NCI-H1092 (cell line): ENCODE results near the gene PON1.
A peak's percentile ranks its signal among the peaks of the same experiment; 100 is the strongest.

Experiments used
- DNase-seq: peaks from one replicate; lab custom pipeline; 2025; lab: John Stamatoyannopoulos, UW

PON1 gene

DNA sequence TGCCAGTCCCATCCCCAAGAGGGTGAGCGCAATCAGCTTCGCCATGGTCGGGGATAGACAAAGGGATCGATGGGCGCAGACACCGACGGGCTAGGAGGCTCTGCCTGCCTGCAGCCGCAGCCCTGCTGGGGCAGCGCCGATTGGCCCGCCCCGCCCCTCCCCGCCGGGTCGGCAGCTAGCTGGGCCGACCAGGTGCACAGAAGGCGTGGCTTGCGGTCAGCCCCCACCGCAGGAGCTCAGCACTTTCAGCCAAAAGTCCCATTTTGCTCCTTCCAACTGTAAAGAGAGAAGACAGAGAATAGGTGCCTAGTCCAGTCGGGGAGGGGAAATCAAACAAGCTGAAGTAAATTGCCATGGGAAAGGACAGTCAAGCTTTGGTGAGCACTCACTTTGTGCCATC lies at the start of gene PON1:
PON1 (minus strand) TSS at position 102 of the 400 bp plus-strand sequence; CDS start at position 45, 57 bp downstream.
- no peak for DNase-seq

GRCh38 chr7:95373323-95373722 lies 49.0 kb upstream of the PON1 start:
- DNase-seq: no peak

DNA sequence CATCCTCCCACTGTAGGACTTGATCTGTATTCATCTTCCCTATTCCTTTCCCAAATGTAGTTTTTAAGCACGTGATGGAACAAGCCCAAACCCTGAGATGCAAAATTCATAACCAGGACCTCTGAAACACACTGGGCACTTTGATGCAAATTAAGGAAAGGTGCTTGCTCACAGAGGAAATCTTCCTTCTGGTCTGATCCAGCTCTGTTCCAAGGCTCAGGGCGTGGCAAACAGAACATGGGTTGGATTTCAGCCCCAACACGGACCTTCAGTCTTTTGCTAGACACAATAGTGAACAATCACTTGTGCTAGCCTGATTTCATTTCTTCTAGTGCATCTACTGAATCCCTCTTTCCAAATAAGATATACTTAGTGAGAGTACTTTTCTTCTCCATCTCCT lies 43.9 kb upstream of the PON1 start:
- no peak for DNase-seq

DNA sequence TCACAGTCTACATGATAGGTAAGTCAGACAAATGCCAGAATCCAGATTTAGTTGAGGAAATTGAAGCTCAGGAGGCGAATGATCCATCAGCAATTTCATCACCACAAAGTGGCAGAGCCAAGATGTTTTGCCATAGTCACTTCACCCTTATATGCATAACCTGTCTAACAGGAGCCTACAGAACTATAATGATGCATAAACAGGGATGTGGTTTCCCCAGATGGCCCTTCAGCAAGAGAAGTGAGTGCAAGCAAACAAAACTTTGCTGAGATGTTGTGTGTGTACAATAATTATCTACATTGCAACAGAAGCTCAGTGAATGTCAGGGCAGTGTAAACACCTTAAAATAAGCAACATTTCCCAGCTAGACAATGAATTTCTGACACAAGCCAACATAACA lies 43.3 kb upstream of the PON1 start:
- no peak for DNase-seq

GRCh38 chr7:95365151-95365550 lies 40.8 kb upstream of the PON1 start:
- DNase-seq: no peak

DNA sequence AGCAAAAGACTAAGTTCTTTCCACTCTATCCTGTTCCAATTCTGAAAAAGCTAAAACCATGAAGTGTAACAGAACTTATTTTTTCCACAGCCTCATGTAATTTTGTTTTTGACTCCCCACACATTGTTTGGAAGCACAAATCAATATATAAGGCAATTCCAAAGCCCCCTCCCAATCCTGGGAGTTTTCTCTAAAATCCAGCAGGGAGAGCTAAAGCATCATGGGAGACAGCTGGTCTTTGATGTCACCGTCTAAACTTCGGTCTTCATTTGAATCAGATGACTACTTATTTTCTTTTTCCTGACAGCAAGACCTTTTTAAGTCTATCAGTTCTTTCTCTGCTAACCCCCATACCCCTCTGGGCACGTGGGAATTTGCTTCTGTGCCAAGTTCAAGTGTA lies 33.3 kb upstream of the PON1 start:
- no peak for DNase-seq

GRCh38 chr7:95342642-95343307 lies 18.4 kb upstream of the PON1 start:
- no peak for DNase-seq

DNA sequence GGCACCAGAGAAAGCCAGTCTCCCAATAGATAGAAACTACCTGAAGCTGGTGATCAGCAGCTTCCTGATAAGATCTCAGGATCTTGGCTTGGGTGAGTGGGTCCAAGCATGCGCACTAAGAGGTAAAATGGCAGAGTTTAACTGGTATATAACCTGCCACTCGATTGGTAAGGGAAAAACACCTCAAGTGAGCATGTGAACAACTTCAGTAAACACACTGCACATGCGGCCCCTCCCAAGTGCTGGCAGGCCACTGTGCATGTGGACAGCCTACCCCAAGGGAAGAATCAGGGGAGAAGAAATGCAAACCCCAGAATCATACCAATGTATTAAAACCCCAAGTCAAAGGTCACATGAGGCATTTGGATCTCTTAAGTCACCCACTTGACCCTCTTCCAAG lies 17.7 kb upstream of the PON1 start:
- DNase-seq: no peak

GRCh38 chr7:95340491-95340890 lies 16.2 kb upstream of the PON1 start:
- DNase-seq: no peak

DNA sequence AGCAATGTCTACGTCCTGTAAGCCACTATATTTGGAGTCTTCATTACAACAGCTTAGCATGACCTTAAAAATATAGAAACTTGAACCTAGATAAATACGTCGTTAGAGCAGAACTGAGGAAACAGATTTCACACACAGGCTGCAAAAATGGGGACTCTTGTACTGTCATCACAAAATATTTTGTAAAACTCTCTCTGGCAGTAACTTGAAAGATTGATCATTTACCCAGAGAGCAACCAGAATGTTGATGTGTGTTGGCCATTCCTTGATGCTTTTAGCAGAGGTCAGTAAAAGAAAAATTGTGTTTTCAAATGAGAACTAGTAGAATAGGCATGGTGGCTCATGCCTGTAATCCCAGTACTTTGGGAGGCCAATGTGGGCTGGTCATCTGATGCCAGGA lies 14.5 kb upstream of the PON1 start:
- no peak for DNase-seq

DNA sequence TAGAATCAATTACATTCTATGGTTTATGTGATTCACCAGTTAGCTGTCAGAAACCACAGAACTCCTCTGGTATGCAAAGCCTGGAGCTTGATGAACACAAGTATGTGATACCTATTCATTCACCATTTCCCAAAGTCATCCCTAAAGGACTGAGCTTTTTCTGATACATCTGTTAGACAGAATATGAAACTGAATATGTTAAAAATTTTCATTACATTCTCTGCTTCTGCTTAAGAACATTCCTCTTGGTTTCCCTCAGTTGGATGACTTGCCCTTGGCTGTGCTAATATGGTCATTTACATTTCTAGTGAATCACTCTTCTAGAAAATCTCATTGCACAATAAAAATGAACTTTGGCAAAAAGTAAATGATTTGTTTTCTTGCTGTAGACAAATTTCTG lies 10.8 kb upstream of the PON1 start:
- DNase-seq: no peak

- DNase-seq: no peak
Observed at GRCh38 chr7:95334447-95334846, 10.1 kb upstream of the PON1 start.

DNA sequence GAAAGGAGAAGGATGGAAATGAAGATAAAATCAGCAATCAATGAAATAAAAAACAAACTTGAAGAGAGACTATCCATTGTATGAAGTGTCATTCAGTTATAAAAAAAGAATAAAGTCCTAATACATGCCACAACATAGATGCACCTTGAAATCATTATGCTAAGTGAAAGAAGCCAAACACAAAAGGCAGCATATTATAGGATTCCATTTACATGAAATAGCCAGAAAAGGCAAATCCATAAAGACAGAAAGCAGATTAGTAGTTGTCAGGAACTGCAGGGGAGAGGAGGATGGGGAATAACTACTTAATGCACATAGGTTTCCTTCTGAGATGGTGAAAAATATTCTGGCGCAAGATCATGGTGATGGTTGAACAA lies 6.6 kb upstream of the PON1 start:
- no peak for DNase-seq

DNA sequence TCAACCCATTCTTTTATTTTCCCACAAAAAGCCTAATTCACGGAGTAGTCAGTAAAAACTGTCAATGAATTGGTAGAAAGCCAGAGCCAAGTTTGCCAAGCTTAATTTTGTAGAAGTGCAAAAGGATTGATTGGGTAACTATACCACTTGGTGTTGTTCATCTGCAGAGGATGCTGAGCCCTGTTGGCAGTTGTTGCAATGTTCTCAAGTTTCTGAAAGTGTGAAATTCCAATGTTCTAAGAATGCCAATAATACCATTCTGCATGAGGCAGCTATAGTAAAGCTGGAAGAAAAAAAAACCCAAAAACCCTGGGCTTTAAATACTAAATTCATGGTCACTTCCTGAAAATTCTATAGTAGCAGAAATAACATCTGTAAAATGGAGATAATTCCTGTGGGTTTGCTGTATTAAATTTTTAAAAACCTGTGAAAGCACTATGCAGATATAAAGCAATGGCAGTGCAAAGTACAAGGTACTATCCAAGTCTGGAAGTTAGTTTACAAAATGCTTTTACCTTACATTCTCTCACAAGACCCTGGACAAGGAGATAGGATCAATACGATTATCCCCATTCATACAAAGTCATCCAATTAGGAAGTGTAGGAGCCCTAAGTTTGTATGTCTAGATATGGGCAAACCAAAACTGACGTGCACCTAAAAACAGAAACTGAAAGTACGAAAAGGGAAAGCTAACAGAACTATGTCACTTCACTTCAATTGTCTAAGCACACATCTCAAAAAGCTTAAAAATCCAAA lies 6.0 kb upstream of the PON1 start:
- no peak for DNase-seq

GRCh38 chr7:95327356-95327755 lies 3.0 kb upstream of the PON1 start:
- DNase-seq: no peak

DNA sequence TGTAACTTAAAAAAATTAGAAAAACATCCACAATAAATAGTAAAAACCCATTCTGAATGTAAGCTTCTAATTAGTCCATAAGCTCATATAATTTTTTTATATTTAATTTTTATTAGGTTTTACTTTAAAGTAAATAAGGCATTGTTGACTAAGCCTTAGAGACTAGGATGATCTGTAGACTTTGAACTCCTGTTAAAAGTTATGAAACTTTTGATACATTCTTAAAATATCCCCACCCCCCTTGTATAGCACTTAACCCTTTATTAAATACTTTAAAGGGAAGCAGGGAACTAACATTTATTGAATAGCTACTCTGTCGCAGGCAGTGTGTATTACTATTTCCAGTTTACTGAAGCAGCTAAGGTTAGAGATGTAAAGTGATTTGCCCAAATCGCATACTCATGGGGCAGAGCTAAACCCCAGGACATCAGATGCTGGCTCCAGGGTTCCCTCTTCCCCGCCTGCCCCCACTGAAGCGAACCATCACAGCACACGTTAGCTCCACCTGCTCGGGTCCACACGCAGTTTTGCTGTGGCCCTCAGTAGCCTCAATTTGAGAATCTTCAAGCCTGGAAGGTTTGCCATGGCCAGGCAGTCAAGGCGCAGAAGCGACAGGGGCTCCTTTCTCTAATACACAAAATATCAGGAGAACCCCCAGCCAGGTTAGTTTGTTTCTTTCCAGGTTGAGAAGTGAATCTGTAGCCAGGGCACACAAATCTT lies 762 bp downstream of the PON1 start:
- DNase-seq: no peak

DNA sequence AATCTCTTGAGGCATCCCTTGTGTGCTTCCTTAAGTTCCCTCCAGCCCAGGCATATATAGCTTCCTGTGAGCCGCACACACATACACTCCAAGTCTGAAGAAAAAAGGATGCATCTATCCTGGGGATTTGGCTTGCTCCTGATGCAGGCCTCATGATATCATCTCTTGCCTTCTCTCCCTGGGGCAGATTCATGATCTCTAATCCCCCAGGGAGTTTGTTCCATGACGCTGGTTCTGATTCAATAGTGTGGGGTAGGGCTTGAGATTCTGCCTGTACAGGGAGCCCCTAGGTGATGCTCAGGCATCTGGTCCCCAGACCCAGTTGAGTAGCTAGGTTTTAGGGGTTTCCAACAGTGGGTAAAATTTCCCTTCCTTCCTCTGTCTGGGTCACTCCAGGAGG lies 1.5 kb downstream of the PON1 start:
- DNase-seq: no peak

DNA sequence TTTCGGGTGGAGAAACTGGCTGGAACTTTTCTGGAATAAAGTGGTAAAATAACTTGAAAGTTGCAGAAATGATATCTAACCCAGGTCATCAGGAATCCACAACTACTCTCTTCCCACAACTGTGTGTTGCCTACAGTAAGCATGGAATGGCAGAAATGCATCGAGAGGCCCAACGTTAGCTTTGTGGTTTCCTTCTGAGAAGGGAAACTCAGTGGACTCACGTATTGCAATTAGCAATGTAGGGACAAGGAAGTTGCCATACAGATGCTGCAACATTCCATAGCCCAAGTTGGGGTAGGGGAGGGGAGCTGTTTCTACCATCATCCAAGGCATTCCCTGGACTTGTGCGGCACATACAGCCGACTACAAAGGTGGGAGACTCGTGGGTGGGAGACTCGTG lies 1.9 kb downstream of the PON1 start:
- DNase-seq: no peak

DNA sequence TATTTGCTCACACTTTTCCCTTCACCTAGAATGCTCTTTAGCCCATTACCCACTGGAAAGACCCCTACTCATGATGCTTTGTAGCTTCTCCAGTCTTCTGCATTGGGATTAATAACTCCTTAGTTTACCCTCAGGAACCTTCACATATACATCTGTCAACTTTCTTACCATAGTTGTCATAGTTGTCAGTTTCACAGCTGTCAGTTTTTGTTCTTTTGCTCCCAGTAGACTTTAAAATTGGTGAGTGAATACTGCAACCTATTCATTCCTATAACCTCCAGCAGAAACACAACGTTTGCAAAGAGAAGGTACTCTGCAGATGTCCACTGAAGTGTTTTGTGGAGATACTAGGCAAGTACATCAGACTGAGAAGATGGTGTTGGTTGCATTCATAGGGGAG lies 2.6 kb downstream of the PON1 start:
- DNase-seq: no peak

DNA sequence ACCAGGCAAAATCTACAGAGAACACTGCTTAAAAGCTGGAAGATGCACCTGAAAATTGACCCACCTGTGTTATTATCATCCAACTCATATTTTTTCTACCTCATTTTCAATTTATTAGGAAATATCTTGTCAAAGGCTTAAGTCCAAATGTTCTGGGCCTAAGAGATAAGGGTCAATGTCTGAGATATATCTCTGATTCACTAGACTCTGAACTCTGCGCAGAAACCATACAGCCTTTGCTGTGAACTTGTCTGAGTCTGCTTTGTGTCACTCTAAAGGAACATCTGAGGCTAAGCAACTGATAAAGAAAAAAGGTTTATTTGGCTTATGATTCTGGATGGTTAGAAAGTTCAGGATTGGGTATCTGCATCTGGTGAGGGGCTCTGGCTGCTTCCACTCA lies 3.7 kb downstream of the PON1 start:
- no peak for DNase-seq

GRCh38 chr7:95319570-95319969 lies 4.8 kb downstream of the PON1 start:
- DNase-seq: no peak

GRCh38 chr7:95318501-95319100 lies 5.7 kb downstream of the PON1 start:
- peak; percentile 76 for DNase-seq

GRCh38 chr7:95317966-95318365 lies 6.4 kb downstream of the PON1 start:
- no peak for DNase-seq
